ENCODE measurements around the gene WNT3.

WNT3 gene

GRCh38 chr17:46738544-46738943 is 79.9 kb downstream of the WNT3 start:
- no peak overlapping the region for H3K27ac ChIP-seq
- TF ChIP-seq ZFX (IDR thresholded peaks at IDR 0.05; ENCODE audit: borderline replicate concordance): no peak
- TF ChIP-seq, protein P1, sequence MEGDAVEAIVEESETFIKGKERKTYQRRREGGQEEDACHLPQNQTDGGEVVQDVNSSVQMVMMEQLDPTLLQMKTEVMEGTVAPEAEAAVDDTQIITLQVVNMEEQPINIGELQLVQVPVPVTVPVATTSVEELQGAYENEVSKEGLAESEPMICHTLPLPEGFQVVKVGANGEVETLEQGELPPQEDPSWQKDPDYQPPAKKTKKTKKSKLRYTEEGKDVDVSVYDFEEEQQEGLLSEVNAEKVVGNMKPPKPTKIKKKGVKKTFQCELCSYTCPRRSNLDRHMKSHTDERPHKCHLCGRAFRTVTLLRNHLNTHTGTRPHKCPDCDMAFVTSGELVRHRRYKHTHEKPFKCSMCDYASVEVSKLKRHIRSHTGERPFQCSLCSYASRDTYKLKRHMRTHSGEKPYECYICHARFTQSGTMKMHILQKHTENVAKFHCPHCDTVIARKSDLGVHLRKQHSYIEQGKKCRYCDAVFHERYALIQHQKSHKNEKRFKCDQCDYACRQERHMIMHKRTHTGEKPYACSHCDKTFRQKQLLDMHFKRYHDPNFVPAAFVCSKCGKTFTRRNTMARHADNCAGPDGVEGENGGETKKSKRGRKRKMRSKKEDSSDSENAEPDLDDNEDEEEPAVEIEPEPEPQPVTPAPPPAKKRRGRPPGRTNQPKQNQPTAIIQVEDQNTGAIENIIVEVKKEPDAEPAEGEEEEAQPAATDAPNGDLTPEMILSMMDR (IDR thresholded peaks at IDR 0.05): no peak

GRCh38 chr17:46737326-46737725 is 81.2 kb downstream of the WNT3 start:
- no peak for TF ChIP-seq ZFX (IDR thresholded peaks at IDR 0.05; ENCODE audit: borderline replicate concordance)
- TF ChIP-seq, protein P1 (IDR thresholded peaks at IDR 0.05): no peak
- H3K27ac ChIP-seq: no peak overlapping the region

DNA sequence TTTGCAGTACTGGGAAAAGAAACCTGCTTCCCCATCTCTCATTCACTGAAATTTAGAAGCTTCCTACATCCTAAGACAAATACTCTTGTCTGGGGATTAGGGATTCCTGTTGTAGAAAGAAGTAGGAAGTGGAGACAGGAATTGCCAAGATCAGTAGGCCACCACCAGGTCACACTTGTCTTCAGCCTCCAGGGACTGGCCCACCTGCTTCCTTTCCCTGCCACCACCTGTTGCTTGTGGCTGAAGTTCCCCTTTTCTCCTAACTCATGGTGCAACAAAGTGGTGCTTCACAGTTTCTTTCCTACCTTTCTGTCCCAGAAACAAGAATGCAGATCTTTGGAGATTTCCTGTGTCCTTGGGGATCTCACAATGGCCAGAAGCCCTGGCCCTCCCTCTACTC is 82.4 kb downstream of the WNT3 start:
- TF ChIP-seq ZFX (IDR thresholded peaks at IDR 0.05; ENCODE audit: borderline replicate concordance): no peak
- TF ChIP-seq, protein P1 (IDR thresholded peaks at IDR 0.05): no peak
- H3K27ac ChIP-seq: no peak overlapping the region

DNA sequence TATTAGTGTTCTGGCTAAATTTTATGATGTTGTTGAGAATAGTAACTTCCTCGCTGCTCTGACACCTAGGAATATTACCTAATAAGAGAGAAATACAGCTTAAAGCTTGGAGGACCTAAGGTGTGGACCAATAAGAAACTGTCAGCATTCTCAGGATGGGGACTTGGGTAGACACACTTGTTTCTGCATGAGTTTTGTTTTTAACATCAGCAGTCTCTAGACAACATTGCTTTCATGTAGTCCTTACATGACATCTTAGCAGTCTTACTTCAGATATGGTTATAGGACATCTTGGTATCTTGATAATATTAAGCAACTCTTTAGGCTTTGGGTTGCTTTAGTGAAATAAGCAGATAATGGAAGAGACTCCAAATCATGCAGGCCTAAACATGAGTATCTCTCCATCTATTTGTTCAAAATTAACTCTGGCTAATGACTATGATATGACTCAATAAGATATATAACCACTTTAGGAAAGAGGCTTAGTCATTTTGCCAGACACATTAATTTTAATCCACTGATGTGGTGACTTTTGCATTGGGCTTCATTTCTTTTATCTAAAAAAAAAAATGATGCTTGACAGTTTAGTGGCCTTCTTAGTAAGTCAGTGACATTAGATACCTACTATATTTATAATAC is 84.5 kb downstream of the WNT3 start:
- H3K27ac ChIP-seq: no peak overlapping the region
- TF ChIP-seq, protein P1 (IDR thresholded peaks at IDR 0.05): no peak
- TF ChIP-seq ZFX (IDR thresholded peaks at IDR 0.05; ENCODE audit: borderline replicate concordance): no peak

DNA sequence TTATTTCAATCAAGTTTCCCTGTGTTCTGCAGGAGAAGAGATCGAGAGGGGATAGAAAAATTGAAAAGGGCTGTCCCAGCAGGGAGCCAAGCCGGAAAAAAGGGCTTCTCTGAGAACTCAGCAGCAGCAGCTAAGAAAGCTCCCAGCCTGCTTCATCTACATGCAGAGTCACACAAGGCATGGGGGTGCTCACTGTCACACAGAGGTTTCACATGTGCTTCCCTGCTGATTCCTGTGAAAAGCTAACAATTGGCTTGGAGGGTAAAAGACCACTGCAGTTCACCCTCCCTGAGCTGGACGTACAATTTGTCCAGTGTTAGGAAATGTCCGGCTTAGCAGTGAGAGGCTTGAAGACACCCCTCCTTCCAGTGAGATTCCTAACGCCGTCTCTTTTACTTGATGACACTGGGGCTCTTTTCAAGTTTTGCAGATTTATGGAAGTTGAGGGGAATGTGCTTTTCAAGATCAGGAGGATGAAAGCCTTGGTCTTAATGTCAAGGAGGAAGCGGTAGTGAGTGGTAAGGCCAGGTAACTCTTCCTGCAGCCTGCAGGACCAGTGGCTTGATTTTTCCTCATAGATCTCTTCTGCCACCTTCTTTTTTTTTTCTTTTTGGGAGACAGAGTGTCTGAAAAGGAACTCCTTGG is 85.6 kb downstream of the WNT3 start:
- no peak for TF ChIP-seq ZFX (IDR thresholded peaks at IDR 0.05; ENCODE audit: borderline replicate concordance)
- TF ChIP-seq, protein P1 (IDR thresholded peaks at IDR 0.05): no peak

DNA sequence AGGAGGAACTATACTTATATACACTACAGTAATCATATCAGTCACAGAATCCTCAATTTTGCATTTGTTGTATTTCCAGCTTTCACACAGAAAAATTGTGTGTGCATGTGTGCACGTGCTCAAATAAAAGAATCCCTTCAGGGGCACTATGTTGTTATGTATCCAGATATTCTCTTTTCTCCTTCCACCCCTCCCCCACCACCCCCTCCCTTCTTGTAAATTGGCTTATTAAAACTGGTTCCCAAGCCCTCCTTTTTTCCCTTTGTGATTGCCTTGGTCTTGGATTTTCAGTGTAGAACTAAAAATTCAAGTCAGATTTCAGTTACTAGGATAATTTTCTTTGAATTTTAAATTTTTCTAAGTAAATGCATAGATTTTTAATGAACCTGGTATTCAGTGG is 86.3 kb downstream of the WNT3 start:
- H3K27ac ChIP-seq: no peak overlapping the region
- TF ChIP-seq, protein P1 (IDR thresholded peaks at IDR 0.05): no peak
- TF ChIP-seq ZFX (IDR thresholded peaks at IDR 0.05; ENCODE audit: borderline replicate concordance): no peak

More for the DNA sequence above, 85.6 kb downstream of the WNT3 start:
- H3K27ac ChIP-seq: no peak overlapping the region

GRCh38 chr17:46730679-46731078 is 87.8 kb downstream of the WNT3 start:
- no peak for TF ChIP-seq ZFX (IDR thresholded peaks at IDR 0.05; ENCODE audit: borderline replicate concordance)
- TF ChIP-seq, protein P1 (IDR thresholded peaks at IDR 0.05): no peak
- H3K27ac ChIP-seq: no peak overlapping the region

All from 22Rv1 (cell line).